ENCODE measurements around the gene GJA5.

Gene GJA5

DNA sequence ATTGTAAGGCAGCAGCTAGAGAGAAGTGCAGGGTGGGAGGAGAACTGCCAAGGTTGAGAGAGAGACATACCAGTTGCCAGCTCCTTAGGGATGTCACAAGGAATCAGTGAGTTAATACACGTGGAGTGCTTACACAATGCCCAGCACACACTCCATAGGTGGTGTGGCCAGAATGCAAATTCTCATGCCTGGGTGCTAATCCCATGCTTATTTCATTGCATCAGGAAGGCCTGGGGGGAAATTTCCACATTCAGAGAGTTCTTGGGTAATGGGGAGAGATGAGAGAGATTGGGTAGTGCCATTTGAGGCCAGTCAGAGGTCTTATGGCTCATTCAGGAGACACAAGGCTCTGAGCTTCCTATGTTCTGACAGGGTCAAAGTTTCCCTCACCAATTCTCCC is 38.7 kb downstream of the GJA5 start:
- H3K4me3 ChIP-seq (ENCODE audit: low read depth, low read length) = no peak overlapping the region
- TF ChIP-seq, protein P1, sequence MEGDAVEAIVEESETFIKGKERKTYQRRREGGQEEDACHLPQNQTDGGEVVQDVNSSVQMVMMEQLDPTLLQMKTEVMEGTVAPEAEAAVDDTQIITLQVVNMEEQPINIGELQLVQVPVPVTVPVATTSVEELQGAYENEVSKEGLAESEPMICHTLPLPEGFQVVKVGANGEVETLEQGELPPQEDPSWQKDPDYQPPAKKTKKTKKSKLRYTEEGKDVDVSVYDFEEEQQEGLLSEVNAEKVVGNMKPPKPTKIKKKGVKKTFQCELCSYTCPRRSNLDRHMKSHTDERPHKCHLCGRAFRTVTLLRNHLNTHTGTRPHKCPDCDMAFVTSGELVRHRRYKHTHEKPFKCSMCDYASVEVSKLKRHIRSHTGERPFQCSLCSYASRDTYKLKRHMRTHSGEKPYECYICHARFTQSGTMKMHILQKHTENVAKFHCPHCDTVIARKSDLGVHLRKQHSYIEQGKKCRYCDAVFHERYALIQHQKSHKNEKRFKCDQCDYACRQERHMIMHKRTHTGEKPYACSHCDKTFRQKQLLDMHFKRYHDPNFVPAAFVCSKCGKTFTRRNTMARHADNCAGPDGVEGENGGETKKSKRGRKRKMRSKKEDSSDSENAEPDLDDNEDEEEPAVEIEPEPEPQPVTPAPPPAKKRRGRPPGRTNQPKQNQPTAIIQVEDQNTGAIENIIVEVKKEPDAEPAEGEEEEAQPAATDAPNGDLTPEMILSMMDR (IDR thresholded peaks at IDR 0.05; ENCODE audit: low read depth, low read length, missing control alignments) = no peak
- no peak for DNase-seq (ENCODE audit: low read depth)

DNA sequence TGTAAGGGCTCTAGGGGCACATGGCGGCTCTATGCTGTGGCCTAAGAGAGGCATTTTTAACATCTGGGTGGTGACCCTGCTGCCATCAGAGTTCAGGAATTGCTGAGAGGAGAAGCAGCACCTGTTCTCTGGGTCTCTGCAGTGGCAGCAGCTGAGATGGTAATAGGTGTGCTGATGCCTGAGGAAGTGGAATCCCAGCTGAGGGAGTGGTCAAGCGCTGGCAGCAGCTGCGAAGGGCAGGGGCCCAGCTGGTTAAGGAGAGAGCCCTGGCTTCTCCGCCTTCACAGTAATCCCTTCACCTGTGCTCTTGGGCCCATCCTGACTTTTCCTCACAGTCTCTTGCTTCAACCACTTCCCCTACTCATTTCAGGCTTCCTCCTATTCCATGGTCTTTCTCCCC is 39.8 kb downstream of the GJA5 start:
- TF ChIP-seq, protein P1 (IDR thresholded peaks at IDR 0.05; ENCODE audit: low read depth, low read length, missing control alignments) = no peak
- no peak for DNase-seq (ENCODE audit: low read depth)
- no peak overlapping the region for H3K4me3 ChIP-seq (ENCODE audit: low read depth, low read length)

DNA sequence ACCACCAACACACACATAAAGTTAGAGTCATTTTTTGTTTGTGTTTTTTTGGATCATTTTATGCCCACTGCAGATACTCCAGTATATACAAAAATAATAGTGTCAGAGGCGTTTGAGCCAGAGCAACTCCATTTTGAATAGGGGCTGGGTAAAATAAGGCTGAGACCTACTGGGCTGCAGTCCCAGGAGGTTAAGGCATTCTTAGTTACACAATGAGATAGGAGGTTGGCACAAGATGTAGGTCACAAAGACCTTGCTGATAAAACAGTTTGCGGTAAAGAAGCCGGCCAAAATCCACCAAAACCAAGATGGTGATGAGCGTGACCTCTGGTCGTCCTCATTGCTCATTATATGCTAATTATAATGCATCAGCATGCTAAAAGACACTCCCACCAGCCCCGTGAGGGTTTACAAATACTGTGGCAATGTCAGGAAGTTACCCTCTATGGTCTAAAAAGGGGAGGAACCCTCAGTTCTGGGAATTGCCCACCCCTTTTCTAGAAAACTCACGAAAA is 40.6 kb downstream of the GJA5 start:
- no peak for DNase-seq (ENCODE audit: low read depth)
- TF ChIP-seq, protein P1 (IDR thresholded peaks at IDR 0.05; ENCODE audit: low read depth, low read length, missing control alignments) = no peak
- H3K4me3 ChIP-seq (ENCODE audit: low read depth, low read length) = no peak overlapping the region

DNA sequence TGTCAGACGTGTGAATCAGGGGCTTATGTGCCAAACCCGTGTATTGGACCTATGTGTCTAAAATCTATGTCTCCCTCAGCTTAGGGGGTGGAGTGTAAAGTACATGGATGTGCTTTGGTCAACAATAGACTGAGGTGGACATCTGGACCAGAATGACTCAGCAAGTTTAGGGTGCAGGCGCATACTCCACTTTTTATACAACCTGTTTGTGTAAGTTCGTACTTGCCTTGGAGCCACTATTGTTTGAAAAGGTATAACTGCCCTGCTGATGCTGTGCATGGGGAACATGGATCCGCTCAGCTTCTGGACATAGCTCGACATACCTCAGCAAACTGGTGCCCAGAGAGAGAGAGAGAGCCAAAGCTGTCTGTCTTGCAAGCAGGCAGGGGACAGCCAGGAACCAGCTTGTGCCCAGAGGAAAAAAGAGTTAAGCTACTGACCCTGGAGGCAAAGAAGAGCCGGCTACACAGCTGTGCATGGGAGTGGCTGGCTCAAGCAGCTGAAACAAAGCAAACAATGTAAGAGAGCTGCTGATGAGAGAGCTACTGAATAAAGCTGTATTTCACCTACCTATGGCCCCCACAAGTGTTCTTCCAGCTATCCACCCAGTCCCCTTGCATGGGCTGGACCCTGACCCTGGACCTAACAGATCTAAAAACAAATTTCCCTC is 41.2 kb downstream of the GJA5 start:
- DNase-seq (ENCODE audit: low read depth) = no peak
- H3K4me3 ChIP-seq (ENCODE audit: low read depth, low read length) = no peak overlapping the region
- TF ChIP-seq, protein P1 (IDR thresholded peaks at IDR 0.05; ENCODE audit: low read depth, low read length, missing control alignments) = no peak

DNA sequence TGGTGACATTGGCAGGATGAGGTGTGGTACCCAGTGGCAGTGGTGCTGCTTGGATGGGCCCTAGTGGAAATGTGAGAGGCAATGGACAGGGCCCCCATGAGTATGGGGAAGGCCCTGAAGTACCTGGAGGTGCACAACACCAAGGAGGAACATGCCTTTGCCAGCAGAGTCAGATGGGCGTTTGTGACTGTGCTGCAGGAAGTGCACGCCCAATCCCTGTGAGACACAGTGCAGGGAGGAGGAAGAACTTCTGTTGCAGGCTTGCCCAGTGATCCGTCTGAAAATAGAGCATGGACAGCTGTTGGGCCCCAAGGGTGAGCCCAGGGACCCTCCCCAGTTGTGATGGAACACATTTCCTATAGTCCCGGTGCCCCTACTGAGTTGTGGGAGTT is 42.7 kb downstream of the GJA5 start:
- H3K4me3 ChIP-seq (ENCODE audit: low read depth, low read length) = no peak overlapping the region
- TF ChIP-seq, protein P1 (IDR thresholded peaks at IDR 0.05; ENCODE audit: low read depth, low read length, missing control alignments) = no peak
- no peak for DNase-seq (ENCODE audit: low read depth)

DNA sequence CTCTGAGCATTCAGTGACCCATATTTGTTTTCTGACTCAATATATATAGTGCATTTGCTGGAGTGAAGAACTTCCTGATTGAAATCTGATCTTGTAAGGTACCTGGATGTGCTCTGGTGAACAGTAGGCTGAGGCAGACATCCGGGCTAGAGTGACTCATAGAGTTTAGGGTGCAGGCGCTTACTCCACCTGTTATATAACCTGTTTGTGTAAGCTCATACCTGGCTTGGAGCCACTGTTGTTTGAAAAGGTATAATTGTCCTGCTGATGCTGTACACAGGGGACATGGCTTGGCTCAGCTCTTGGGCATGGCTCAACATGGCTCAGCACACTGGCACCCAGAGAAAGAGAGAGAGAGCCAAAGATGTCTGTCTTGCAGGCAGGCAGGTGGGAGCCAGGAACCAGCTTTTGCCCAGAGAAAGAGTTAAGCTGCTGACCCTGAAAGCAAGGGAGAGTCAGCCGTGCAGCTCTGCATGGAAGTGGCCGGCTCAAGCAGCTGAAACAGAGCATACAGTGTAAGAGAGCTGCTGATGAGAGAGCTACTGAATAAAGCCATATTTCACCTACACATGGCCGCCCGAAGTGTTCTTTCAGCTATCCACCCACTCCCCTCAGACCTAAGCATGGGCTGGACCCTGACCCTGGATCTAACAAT is 43.2 kb downstream of the GJA5 start:
- H3K4me3 ChIP-seq (ENCODE audit: low read depth, low read length) = no peak overlapping the region
- TF ChIP-seq, protein P1 (IDR thresholded peaks at IDR 0.05; ENCODE audit: low read depth, low read length, missing control alignments) = no peak
- DNase-seq (ENCODE audit: low read depth) = no peak
